GM18858 (cell line): ENCODE data around the gene PYGM.
"Not testable (repeated sequence)": the region's sequence is repeated elsewhere in the genome, so short reads cannot be mapped to it uniquely, and the experiment has no call there.

ENCODE experiments used
- ATAC-seq: cut with Tn5 transposase; IDR thresholded peaks from one replicate; pipeline ENCODE4 v1.9.1; 2021; ENCODE audit not compliant: unreplicated experiment

The PYGM gene

DNA sequence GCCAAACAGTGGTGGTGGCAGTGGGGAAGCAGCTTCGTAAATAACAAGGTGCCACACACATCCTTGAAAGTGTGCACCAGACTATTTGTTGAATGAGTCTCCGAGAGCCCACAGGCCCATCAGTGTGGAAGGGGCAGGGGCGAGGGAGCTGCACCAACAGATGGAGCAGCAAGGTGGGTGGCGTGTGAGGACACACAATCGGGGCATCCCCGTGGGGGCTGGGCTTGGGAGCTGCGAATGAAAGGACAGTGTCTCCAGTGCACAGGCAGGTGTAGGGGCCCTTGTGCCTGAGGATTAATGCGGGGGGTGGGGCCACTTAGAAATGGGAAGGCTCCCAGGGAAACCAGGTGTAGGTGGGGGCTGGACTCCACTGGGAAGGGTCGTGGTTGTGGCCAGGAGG lies 39.6 kb downstream of the PYGM start:
- ATAC-seq = no peak

DNA sequence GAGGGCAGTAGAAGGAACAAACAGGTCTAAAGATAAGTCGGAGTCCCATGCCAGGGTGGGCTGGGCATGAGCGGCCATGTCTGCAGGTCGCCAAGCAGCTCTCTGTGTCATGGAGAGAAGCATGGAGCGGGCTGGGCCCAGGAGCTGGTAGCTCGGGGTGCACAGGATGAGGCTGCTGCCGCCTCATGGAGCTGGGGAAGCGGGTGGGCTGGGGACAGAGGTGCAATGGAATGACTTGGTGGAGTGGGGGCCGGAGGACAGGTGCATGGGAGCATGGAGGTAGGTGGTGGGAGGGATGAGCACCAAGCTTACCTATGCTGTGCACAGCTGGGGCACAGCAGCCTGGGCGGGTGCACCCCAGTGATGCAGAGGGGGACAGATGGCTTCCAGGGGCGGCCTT lies 40.4 kb downstream of the PYGM start:
- no peak for ATAC-seq

- no peak for ATAC-seq
Measured at GRCh38 chr11:64718780-64719124, 41.0 kb downstream of the PYGM start.

- ATAC-seq = no peak
Measured at GRCh38 chr11:64718084-64718779, 41.5 kb downstream of the PYGM start.

DNA sequence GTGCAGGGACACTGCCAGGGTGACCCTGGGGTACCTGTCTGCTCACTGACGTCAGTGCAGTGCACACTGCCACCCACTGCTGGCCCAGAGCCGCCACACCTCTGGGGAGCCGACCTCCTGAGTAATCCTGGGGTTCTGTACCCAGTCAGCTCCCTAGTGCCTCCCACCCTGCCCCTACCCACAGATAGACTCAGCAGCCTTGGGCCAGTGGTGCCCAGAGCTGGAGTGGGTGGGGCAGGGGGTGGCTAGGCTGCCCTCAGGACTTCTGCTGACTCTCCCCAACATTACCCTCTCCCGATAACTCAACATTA lies 42.6 kb downstream of the PYGM start:
- ATAC-seq = no peak

GRCh38 chr11:64716473-64717267 lies 43.1 kb downstream of the PYGM start:
- no peak for ATAC-seq

DNA sequence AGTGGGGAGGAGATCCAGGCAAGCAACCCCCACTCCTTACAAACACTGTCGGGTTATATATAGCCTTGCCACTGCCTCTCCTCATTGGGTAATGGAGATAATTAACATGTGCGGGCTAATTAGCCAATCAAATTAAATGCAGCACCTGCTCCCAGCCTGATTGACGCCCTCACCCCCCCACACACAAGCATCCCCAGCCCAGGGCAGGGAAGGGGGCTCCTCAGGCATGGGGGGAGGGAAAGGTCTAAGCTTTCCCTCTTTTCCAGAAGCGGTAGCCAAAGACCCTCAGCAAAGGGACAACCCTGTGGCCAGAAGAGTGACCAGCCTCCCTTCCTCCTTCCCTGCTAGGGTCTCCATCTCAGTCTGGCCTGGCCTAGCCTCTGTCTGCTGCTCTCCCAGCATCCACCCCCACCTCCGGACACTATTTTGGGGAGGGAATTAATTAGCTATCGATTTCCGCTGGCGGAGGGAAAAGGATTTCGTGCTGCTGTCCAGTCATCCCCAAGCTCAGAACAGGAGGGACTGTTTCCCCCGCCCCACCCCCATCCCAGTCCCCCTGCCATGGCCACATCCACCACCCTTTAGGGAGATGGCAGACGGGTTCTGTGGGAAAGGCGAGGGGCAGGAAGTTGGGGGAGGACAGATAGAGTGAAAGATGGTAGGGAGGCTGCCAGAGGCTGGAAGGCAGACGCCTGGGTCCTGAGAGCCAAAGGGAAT lies 43.9 kb downstream of the PYGM start:
- no peak for ATAC-seq

DNA sequence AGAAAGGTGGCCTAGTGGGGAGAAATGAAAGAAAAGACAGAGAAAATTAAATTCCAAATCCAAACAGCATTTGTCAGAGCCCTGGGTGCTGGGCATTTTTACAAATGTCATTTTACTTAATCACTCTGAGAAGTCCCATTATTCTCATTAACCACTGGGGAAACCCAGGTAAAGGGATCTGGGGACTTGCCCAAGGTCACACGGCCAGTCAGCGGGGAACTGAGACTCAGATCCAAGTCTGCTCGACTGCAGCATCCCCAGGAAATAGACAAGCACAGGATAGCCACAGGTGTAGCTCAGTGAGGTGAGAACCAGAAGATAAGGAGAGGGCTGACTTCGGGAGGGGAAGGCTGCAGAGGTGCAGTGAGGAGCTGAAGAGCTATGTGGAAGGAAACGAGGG lies 44.7 kb downstream of the PYGM start:
- no peak for ATAC-seq

GRCh38 chr11:64714666-64715065 lies 45.1 kb downstream of the PYGM start:
- no peak for ATAC-seq

DNA sequence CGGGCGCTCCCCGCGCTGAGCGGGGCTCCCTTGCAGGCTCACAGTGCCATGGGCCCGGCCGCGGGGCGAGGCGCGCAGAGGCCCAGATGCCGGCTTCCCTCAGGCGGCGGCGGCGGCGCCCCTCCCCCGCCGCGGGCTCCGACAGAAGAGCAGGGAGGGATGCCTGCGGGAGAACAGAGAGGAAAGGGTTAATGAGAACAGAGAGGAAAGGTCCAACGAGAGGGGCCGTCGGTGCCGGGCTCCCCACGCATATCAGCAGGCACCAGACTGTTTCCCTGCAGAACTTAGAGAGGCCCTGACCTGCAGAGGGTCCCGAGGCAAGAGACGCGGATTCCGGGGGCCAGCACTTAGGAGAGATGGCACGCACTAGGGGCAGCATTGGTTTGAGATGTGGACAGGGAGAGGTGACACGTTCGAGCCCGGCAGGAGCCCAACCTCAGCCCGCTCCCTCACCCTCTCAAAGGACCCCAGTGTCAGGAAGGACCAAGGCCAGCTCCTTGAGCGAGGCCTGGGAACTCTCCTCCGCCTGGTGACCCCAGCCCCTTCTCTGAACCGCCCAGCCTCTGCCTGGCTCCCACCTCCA lies 45.9 kb downstream of the PYGM start:
- no peak for ATAC-seq

DNA sequence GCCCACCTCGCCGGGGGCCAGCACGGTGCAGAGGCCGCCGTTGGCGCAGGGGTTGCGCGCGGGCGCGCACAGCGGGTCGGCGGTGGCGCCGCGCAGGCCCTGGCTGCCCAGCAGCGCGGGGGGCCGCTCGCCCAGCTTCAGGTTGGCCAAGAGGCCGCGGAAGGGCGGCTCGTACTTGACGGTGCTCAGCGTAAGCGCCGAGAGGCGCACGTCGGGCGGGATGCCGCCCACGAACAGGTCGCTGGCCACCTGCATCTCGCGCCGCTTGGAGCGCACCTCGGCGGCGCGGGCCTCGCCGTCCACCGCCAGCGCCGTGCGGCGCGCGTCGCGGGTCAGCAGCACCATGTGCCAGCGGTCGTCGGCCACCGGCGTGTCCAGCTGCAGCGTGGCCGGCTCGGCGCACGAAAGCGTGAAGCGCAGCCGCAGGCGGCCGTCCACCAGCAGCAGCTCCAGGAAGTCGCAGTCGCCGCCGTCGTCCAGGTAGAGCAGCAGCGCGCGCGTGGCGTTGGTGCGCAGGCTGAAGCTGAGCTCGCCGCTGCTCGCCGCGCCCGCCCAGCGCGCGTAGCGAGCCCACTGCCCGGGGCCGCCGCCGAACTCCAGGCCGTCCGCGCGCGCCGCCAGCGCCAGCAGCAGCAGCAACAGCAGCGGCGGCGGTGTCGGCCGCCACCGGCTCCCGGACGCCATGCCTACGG lies 46.6 kb downstream of the PYGM start:
- ATAC-seq = no peak

GRCh38 chr11:64712430-64713015 lies 47.3 kb downstream of the PYGM start:
- ATAC-seq = no peak

DNA sequence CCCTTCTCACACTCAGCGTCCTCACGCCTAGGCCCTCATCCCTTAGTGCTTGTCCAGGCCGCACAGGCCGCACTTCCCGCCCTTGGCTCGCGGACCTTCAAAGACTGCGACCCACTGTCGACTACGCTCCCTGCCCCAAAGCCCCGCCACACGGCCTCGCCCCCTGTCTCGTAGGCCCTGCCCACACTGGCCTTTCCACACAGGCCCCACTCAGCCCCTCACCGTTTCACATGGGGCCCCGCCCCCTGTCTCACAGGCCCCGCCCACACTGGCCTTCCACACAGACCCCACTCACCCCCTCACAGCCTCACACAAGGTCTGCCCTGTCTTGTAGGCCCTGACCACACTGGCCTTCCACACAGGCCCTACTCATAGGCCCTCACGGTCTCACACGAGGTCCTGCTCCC lies 47.8 kb downstream of the PYGM start:
- ATAC-seq = no peak

DNA sequence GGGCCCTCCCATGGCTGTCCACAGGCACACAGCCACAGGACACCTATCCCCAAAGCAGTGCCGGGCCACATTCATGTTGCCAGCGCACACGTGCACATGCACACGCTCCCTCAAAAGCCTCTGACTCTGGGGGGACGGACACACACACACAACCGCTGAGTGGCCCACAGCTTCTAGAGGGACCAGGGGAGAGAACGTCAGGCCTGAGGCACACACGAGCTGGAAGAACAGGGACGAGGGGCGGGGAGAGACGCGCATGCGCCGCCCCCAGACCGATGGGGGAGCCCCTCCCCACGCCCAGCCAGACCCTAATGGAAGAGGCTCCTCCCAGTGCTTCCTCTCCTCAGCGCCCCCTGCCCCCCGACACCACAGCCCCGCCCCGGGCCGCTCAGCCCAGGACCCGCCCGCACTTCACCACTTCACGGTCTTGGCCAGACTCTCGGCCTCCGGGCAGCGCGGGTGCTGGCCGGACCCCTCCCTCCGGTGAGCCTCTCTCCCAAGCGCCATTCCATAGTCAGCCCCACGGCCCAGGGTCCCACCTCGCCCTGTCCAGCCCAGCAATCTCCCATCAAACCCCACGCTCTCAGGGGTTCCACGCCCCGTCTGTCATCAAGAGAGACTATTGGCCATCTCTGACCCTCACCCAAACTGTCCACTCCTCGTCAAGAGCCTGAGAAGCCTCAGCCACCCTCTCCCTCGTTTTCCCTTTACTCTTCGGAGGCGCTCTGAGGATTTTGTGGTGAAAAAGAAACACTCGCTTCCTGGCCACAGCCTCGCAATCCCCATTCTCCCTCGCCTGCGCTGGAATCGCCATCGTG lies 48.4 kb downstream of the PYGM start:
- no peak for ATAC-seq

- ATAC-seq = no peak
Measured at GRCh38 chr11:64710418-64711137, 49.2 kb downstream of the PYGM start.

DNA sequence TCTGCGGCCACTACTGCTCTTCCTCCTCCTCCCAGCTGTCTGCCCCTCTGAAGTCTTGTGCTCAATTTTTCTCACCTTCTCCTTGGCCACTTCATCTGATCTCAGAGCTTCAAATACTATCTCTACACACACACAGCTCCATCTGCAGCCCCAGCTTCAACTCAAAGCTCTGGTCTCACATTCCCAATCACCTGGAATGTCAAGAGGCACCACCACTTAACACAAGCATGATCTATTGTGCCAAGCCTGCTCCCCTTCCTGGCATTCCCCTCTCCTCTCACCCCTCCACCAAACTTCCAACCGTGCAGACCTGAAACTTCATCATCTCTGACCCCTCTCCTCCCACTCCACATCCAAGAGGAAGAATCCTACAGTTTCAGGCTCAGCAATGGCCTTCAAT lies 54.3 kb downstream of the PYGM start:
- no peak for ATAC-seq

GRCh38 chr11:64703048-64703447 lies 56.7 kb downstream of the PYGM start:
- ATAC-seq = no peak

- ATAC-seq = not testable (repeated sequence)
Measured at GRCh38 chr11:64701956-64702355, 57.8 kb downstream of the PYGM start.

DNA sequence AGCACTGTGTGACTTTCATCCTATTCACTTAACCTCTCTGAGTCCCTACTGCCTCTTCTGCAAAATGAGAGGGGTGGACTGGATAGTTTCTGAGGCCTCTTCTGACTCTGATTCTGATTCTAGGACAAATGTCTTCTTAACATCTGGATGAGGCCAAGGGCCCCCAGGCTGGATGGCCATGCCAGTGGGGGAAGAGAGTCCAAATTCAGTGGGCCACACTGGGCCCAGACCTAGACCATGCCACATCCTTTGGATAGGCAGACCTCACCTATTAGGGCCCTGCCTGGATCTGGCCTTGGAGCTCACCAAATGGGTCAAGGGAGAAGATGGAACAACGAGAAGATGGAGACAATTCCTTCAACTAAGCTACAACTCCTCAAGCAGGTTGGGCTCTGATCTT lies 61.3 kb downstream of the PYGM start:
- no peak for ATAC-seq
